HL-60 (cell line): ENCODE measurements around the gene AFF3.

Source experiments
- CTCF ChIP-seq: IDR thresholded peaks from one replicate; pipeline ENCODE4 v1.5.1; 2011; ENCODE audit warnings: low read length, control low read depth, inconsistent platforms; ENCODE audit not compliant: insufficient read depth
- SPI1 ChIP-seq: IDR thresholded peaks from 2 replicates; pipeline ENCODE4 v1.6.1; 2012; ENCODE audit warnings: low read depth, mild to moderate bottlenecking, borderline replicate concordance

- TF ChIP-seq CTCF (no peak), SPI1 (no peak)
Observed at GRCh38 chr2:99915108-99915675, 227.2 kb downstream of the AFF3 start.
